ENCODE results near the gene AGPAT1.
"Not testable (repeated sequence)": the region's sequence is repeated elsewhere in the genome, so short reads cannot be mapped to it uniquely, and the experiment has no call there.

Gene AGPAT1, protein sequence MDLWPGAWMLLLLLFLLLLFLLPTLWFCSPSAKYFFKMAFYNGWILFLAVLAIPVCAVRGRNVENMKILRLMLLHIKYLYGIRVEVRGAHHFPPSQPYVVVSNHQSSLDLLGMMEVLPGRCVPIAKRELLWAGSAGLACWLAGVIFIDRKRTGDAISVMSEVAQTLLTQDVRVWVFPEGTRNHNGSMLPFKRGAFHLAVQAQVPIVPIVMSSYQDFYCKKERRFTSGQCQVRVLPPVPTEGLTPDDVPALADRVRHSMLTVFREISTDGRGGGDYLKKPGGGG

GRCh38 chr6:32175711-32176475 is at the start of gene AGPAT1:
Gene AGPAT1 (minus strand): TSS chr6:32176084. CDS start chr6:32171496, 4,588 bp downstream.
- peak; percentile 98 for DNase-seq

DNA sequence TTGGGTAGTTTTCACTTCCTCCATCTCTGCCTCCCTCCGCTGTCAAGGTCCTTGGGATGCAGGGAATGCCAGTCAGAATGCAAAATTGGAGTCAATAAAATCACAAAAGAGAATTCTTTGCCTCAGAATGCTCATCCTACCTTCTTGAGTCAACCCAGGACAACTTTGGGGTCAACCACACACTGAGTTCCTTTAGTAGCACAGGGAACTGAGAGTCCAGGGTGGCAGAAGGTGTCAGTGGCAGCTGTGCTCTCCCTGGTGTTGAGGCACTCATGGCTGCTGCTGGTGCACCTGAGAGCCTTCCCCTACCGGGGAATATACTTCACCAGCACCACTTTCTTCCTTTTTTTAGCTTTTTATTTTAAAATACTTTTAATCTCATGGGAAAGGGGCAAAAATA is 48.8 kb upstream of the AGPAT1 start:
- DNase-seq = no peak

DNA sequence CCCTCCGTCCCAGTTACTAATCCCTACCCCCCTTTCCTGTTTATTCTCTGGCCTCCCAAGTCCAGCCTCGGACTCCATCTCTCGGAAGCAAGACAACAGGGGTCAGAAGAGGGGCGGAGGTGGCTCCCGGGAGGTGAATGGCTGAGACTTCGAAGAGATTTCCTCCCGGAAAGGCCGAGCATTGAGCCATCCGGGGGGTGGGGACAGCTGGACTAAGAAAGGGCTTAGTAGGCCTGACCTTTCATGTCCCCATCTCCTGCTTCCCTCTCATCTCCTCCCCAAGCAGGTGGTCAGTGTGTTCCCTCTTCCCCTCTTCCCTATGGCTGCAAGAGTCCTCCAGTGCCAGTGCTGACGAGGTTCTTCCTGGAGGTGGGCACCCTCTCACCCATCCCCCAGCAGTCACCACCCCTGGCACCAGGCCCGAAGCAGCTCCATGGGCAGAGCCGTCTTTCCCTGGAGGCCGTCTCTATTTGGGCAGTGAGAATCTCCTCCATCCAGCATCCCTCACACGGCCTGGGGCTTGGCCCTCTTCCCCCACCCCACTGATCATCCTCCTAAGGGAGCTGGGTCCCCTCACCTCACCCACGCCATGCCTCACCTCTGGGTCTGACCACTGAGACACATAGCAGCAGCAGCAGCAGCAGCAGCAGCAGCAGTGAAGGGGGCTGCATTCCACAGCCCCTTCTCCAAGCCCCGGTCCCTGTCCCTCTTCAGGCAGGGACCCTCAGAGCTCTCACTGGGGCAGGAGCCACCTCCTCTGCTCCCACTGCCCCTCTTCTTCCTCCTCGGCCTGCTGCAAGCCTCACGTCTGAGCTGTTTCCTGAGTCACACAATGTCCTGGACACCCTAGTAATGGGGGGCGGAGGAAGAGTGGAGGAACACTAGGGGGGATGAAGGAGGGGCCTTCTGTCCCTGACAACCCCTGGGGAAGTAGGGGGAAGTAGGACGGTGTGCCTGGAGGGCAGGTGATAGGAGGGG is 47.7 kb upstream of the AGPAT1 start, which contains the start of gene NOTCH4:
Gene NOTCH4, minus strand, starts transcription at position 810 of the 978 bp plus-strand sequence. Its CDS starts 139 bp downstream, at position 671.
- DNase-seq = no peak

- DNase-seq = no peak
Measured at GRCh38 chr6:32222333-32223230, 46.7 kb upstream of the AGPAT1 start.

DNA sequence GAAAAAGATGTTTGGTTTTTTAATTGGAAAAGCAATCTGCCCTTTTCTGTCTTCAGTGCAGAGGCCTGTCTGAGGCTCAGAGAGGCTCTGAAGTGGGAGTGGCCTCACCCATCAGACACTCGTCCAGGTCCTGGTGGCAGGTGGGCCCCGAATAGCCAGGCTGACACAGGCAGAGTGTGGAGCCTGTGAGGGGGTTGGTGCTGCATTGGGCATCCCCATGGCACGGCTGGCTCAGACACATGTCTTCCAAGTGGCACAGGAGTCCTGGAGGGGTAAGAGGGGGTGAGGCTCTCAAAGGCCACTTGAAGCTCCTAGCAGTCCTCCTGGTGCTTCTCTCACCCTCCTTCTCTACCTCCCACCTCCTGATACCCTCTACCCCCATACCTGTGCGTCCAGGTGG is 44.1 kb upstream of the AGPAT1 start:
- DNase-seq = no peak

DNA sequence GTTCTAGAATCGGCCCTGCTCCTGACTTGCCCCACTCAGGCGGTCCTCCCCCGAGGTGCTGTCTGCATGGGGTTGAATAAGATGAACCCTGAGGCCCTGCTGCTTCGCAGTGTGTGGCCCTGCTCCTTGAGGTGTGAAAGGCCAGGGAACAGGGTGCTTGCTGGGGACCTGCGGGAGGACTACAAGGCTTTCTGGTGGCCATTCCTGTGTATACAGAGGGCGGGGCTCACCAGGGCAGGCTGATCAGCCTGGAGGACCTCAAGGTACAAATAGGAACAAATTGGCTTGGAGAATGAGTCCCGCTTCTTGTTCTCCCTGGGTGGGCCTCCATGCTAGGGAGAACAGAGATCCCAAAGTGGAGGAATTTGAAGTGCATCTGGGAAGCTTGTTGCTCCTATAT is 42.3 kb upstream of the AGPAT1 start:
- DNase-seq = no peak

DNA sequence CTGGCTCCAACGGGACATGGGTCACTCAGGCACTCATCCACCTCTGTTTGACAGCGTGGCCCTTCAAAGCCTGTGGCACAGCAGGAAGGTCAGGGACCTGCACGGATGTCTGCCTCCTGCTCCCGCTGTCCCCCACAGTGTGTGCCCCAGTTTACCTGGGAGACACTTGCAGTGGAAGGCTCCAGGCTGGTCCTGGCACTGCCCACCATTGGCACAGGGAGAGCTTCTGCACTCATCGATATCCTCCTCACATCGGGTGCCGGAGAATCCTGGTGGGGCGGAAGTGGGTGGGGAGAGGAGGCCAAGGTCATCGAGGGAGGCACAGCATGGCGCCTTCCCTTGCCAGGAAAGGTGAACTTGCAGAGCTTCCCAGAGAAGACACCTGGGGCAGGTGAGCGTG is 41.1 kb upstream of the AGPAT1 start:
- no peak for DNase-seq

DNA sequence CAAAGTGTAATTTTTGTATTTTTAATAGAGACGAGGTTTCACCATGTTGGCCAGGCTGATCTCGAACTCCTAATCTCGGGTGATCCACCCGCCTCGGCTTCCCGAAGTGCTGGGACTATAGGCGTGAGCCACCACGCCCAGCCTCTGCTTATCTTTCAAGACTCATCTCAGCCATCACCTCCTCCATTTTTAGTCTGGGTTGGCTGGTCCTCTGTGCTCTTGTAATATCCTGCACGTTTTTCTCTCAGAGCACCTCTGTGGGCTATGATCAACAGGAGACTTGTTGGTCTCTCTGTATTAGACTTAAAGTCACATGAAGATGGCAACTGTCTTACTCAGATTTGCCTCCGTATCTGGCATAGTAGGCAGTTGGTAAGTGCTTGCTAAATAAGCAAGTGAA is 40.4 kb upstream of the AGPAT1 start:
- DNase-seq = no peak

GRCh38 chr6:32215617-32216016 is 39.7 kb upstream of the AGPAT1 start:
- DNase-seq = no peak

DNA sequence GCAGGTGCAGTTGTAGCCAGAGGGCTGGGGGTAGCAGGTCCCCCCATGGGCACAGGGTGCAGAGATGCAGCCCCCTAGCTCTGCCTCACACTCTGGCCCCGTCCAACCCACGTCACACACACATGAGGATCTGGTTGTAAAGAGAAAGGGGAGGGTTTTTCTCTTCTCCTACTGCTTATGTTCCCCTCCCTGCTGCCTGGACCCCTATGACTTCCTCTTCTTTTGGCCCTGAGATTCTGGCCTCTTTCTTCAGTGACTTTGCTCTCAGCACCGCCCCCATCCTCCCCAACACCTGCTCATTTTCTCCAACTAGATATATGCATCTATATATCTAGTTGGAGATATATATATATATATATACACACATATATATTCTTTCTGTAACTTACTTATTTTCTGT is 38.2 kb upstream of the AGPAT1 start:
- DNase-seq = no peak

GRCh38 chr6:32213649-32214048 is 37.8 kb upstream of the AGPAT1 start:
- no peak for DNase-seq

DNA sequence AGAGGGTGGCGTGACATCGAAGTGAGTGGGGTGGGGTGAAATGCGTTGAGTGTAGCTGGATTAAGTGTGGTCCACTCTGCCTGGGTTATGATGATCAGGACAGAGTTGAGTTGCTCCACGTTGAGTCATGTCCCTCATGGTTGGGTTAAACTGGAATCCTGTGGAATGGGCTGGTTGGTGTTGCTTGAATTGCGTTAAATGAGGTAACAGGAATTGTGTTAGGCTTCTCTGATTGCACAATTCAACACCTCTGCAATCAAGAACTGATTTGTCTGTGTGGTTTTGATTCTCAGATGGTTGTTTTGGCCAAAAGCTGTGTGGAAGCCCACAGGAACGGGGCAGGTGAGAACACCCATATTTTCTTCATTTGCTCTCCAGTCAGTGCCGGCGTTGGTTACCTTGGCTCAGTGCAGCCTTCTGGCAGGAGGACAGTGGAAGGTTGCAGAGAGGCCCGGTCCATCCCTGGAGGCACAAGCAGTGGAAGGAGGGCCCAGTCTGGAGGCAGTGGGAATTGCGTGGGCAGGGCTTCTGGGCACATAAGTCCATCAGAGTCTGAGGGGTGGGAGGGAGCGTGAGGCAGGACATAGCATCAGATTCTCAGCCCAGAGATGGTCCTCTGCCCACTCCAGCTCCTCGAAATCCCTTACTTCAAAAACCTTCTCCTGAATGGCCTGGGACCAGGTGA is 36.3 kb upstream of the AGPAT1 start:
- DNase-seq = no peak

DNA sequence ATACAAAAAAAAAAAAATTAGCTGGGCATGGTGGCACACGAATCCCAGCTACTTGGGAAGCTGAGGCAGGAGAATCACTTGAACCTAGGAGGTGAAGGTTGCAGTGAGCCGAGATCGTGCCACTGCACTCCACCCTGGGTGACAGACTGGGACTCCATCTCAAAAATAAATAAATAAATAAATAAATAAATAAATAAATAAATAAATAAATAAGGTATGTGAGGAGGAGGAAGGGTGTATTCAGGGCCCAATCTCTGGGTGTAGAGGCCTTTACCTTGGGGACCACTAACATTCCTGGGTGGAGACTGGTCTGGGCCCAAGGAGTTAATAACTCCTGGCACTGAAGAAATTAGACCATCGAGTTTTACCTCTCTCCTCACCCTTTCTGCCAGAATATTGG is 35.5 kb upstream of the AGPAT1 start:
- not testable (repeated sequence) for DNase-seq

GRCh38 chr6:32210191-32210601 is 34.3 kb upstream of the AGPAT1 start:
- no peak for DNase-seq

DNA sequence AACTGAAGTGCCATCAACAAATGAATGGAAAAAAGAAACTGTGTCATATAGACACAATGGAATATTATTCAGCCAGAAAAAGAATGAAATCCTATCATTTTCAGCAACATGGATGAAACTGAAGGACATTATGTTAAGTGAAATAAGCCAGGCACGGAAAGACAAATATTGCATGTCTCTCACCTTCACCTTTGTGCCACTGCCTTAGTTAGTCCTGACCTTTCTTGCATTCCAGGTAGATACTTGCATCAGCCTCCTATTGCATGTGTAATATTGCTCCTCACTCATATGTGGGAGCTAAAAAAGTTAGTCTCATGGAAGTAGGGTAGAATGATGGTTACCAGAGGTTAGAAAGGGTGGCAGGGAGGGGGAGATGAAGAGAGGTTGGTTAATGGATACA is 33.1 kb upstream of the AGPAT1 start:
- no peak for DNase-seq

DNA sequence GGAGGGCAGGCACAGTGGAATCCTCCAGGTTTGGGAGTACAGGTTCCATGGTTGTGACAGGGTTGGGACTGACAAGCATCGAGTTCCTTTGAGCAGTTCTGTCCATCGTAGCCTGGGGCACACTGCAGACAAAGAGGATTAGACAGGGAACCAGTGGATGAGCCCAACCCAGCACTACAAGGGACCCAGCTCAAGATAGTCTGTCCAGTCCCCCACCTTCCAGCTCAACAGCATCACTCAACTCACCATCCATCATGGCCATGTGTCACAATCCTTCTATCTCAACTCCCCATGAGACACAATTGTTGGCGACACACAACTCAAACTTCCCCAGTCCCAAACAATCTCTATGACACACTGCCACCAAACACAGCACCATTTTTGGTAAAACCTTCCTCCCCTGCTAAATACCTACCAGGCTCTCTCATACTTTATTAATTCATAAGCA is 28.4 kb upstream of the AGPAT1 start:
- no peak for DNase-seq

- no peak for DNase-seq
Measured at GRCh38 chr6:32203426-32204267, 27.8 kb upstream of the AGPAT1 start.

DNA sequence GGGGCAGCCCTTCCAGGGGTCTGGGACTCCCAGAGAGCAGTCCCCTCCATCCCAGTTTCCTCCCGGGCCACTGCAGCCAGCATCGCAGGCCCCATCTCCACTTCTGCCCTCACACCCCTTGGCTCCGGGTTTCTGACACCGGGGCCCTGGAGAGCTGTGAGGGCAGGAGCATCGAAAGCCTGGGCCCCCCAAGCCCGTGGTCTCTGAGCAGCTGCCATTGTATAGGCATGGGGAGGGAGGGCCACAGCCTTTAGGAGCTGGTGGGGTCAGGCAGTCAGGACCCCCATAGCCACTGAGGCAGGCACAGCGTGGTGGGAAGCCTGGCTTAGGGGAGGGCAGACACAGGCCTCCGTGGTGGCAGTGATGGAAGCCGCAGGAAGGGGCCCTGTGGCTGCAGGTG is 26.3 kb upstream of the AGPAT1 start:
- DNase-seq = no peak

DNA sequence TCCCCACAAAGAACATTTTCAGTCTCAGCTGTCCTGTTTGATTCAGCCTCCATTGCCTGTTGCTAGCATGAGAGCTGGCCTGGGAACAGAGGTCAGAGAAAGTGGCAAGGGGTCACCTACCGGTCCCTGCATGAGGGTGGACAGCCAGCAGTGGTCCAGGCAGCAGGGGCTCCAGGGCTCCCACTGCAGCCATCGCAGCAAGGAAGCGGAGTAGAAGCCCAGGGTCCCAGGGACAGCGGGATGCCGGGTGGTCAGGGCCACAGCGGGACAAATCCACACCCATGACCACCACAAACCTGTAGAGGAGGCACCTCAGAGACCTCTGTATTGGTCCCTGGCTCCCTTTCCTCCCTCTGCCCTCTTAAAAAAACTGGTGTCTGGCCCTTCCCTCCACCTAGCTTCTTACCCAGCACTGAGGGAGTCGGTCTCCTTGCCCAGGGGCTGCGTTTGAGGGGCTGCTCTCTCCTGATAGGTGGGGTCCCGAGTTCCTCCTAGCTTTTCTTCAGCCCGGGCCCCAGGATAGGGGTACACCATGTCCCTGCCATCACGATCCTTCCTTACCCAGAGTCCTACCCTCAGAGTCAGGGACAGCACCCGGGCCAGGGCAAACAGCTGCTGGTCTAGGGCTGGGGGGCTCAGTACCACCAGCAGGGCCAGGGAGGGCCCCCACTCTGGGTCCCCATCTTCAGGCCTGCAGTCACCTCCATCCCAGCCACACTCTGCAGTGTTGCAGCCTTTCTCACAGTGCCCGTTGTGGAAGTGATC is 25.0 kb upstream of the AGPAT1 start:
- no peak for DNase-seq

- DNase-seq = no peak
Measured at GRCh38 chr6:32198866-32199265, 23.0 kb upstream of the AGPAT1 start.
